ENCODE data around the gene BMERB1.

DNA sequence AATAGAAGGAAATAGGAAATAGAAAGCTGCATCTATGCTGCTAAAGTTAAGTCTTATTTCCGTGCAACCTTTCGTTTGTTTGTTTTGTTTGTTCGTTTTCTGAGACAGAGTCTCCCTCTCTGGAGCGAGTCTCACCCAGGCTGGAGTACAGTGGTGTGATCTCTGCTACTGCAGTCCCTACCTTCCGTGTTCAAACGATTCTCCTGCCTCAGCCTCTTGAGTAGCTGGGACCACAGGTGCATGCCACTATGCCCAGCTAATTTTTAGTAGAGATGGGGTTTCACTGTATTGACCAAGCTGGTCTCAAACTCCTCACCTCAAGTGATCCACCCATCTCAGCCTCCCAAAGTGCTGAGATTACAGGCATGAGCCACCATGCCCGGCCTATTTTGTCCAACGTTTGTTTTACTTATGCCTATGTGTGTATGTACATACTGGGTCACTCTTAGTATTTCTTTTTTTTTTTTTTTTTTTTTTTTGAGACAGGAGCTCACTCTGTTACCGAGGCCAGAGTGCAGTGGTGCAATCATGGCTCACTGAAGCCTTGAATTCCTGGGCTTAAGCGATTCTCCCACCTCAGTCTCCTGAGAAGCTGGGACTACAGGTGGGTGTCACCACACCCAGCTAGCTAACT lies 16.8 kb downstream of the BMERB1 start:
- no peak for TF ChIP-seq POLR2A (IDR thresholded peaks at IDR 0.05; ENCODE audit: extremely low read depth, insufficient read length)
- TF ChIP-seq, protein P1, sequence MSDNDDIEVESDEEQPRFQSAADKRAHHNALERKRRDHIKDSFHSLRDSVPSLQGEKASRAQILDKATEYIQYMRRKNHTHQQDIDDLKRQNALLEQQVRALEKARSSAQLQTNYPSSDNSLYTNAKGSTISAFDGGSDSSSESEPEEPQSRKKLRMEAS (IDR thresholded peaks at IDR 0.05; ENCODE audit: low read depth, low read length): no peak
- TF ChIP-seq, protein P2, sequence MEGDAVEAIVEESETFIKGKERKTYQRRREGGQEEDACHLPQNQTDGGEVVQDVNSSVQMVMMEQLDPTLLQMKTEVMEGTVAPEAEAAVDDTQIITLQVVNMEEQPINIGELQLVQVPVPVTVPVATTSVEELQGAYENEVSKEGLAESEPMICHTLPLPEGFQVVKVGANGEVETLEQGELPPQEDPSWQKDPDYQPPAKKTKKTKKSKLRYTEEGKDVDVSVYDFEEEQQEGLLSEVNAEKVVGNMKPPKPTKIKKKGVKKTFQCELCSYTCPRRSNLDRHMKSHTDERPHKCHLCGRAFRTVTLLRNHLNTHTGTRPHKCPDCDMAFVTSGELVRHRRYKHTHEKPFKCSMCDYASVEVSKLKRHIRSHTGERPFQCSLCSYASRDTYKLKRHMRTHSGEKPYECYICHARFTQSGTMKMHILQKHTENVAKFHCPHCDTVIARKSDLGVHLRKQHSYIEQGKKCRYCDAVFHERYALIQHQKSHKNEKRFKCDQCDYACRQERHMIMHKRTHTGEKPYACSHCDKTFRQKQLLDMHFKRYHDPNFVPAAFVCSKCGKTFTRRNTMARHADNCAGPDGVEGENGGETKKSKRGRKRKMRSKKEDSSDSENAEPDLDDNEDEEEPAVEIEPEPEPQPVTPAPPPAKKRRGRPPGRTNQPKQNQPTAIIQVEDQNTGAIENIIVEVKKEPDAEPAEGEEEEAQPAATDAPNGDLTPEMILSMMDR (IDR thresholded peaks at IDR 0.05; ENCODE audit: low read depth, low read length): no peak

Data from NB4 (cell line).